Measurements from ENCODE around the gene MDN1.
"Not testable (repeated sequence)": the region's sequence is repeated elsewhere in the genome, so short reads cannot be mapped to it uniquely, and the experiment has no call there.

Gene MDN1

GRCh38 chr6:89750338-89750737 is 69.3 kb downstream of the MDN1 start:
- no peak for DNase-seq (ENCODE audit: insufficient read length)
- no peak for TF ChIP-seq POLR2AphosphoS5 (IDR thresholded peaks at IDR 0.05; ENCODE audit: low read depth, low read length)
- peak; percentile 36 for FAIRE-seq

- no peak for FAIRE-seq
- DNase-seq (ENCODE audit: insufficient read length): no peak
- TF ChIP-seq POLR2AphosphoS5 (IDR thresholded peaks at IDR 0.05; ENCODE audit: low read depth, low read length): no peak
- no peak for TF ChIP-seq TAF1 (IDR thresholded peaks at IDR 0.05; ENCODE audit: borderline replicate concordance, low read depth, low read length)
- TF ChIP-seq POLR2A (IDR thresholded peaks at IDR 0.05; ENCODE audit: low read depth, low read length): no peak
These were observed 69.7 kb downstream of the MDN1 start for GRCh38 chr6:89749918-89750317.

- FAIRE-seq (no peak), DNase-seq (ENCODE audit: insufficient read length) (no peak)
These were observed 73.9 kb downstream of the MDN1 start for GRCh38 chr6:89745716-89746115.

DNA sequence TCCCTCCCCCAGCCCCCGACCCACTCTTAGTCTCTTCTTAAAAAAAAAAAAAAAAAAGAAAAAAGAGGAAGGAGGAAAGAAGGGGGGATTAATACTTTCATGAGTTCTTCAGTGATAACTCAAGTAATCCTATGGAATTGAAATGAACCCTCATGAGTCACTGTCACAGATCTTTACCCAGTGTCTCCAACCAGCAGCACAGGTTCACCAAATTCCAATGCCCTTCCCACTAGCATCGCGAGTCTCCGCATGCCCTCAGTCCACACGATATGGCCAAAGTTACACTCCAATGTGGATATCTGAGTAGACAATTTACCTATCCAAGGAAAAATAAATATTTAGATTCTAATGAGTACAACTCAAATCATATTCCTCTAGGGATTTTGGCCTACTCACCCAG is 74.5 kb downstream of the MDN1 start:
- FAIRE-seq: no peak
- no peak for TF ChIP-seq POLR2A (IDR thresholded peaks at IDR 0.05; ENCODE audit: low read depth, low read length)
- TF ChIP-seq POLR2AphosphoS5 (IDR thresholded peaks at IDR 0.05; ENCODE audit: low read depth, low read length): no peak
- TF ChIP-seq TAF1 (IDR thresholded peaks at IDR 0.05; ENCODE audit: borderline replicate concordance, low read depth, low read length): no peak
- DNase-seq (ENCODE audit: insufficient read length): no peak

More at GRCh38 chr6:89745716-89746115, 73.9 kb downstream of the MDN1 start:
- no peak for TF ChIP-seq POLR2A (IDR thresholded peaks at IDR 0.05; ENCODE audit: low read depth, low read length)
- no peak for TF ChIP-seq POLR2AphosphoS5 (IDR thresholded peaks at IDR 0.05; ENCODE audit: low read depth, low read length)
- no peak for TF ChIP-seq TAF1 (IDR thresholded peaks at IDR 0.05; ENCODE audit: borderline replicate concordance, low read depth, low read length)

DNA sequence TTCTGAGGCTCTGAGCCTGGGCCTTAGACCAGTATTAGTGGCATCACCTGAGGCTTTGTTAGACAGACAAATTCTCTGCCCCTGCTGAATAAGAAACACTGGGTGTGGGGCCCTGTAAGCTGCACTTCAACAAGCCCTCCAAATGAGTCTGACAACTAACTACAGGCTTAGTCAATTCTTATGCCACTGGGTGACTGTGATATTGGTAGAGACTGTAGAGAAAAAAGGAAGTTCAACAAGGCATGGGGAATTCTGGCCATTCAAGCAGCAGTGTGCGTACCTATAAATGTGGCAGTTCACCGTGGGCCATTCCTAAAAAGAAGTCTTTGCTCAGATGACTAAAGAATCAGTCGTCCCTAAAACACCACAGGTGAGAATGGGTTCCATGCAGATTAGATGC is 82.7 kb downstream of the MDN1 start:
- FAIRE-seq (no peak), DNase-seq (ENCODE audit: insufficient read length) (no peak)
- no peak for TF ChIP-seq POLR2A (IDR thresholded peaks at IDR 0.05; ENCODE audit: low read depth, low read length)
- TF ChIP-seq TAF1 (IDR thresholded peaks at IDR 0.05; ENCODE audit: borderline replicate concordance, low read depth, low read length): no peak
- no peak for TF ChIP-seq POLR2AphosphoS5 (IDR thresholded peaks at IDR 0.05; ENCODE audit: low read depth, low read length)

DNA sequence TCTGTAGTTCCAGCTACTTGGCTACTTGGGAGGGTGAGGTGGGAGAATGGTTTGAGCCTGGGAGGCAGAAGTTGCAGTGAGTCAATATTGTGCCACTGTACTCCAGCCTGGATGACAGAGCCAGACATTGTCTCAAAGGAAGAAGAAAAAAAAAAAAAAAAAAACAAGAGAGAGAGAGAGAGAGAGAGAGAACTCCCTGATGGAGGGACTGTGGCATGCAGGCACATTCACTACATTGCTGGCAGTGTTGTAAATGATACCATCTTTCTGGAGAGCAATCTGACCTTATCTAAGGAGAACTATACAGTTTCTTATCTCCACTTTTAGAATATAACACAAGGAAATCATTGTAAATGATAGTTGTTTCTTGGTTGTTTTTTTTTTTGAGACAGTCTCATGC is 85.1 kb downstream of the MDN1 start:
- DNase-seq (ENCODE audit: insufficient read length) (no peak), FAIRE-seq (no peak)
- no peak for TF ChIP-seq TAF1 (IDR thresholded peaks at IDR 0.05; ENCODE audit: borderline replicate concordance, low read depth, low read length)
- no peak for TF ChIP-seq POLR2AphosphoS5 (IDR thresholded peaks at IDR 0.05; ENCODE audit: low read depth, low read length)
- TF ChIP-seq POLR2A (IDR thresholded peaks at IDR 0.05; ENCODE audit: low read depth, low read length): no peak

- FAIRE-seq (no peak), DNase-seq (ENCODE audit: insufficient read length) (no peak)
- TF ChIP-seq TAF1 (IDR thresholded peaks at IDR 0.05; ENCODE audit: borderline replicate concordance, low read depth, low read length): no peak
- no peak for TF ChIP-seq POLR2AphosphoS5 (IDR thresholded peaks at IDR 0.05; ENCODE audit: low read depth, low read length)
- no peak for TF ChIP-seq POLR2A (IDR thresholded peaks at IDR 0.05; ENCODE audit: low read depth, low read length)
These were observed 87.5 kb downstream of the MDN1 start for GRCh38 chr6:89731924-89732567.

DNA sequence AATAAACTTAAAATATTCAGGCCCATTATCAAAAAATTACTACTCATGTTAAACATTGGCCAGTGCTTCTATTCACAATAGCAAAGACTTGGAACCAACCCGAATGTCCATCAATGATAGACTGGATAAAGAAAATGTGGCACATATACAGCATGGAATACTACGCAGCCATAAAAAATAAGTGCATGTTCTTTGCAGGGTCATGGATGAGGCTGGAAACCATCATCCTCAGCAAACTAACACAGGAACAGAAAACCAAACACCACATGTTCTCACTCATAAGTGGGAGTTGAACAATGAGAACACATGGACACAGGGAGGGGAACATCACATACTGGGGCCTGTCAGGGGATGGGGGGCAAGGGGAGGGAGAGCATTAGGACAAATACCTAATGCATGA is 88.3 kb downstream of the MDN1 start:
- not testable (repeated sequence) for FAIRE-seq; DNase-seq (ENCODE audit: insufficient read length)

DNA sequence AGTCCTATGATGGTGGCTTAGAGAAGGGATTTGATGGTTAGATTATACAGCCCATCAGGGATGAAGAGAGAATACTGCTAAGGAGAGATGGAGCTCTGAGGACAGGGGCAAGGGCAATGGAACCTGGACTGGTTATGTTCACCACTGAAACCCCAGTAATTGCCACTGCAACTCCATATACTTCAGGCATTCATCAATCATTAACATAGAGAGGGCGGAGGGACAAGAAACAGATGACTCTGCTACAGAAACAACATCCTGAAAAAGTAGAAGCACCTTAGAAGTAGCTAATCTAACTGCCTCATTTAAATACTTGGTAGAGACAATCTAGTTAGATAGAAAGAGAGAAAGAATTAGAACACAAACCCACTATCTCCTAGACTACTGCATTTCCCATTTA is 89.8 kb downstream of the MDN1 start:
- FAIRE-seq (no peak), DNase-seq (ENCODE audit: insufficient read length) (no peak)
- TF ChIP-seq POLR2AphosphoS5 (IDR thresholded peaks at IDR 0.05; ENCODE audit: low read depth, low read length) (no peak), POLR2A (IDR thresholded peaks at IDR 0.05; ENCODE audit: low read depth, low read length) (no peak), TAF1 (IDR thresholded peaks at IDR 0.05; ENCODE audit: borderline replicate concordance, low read depth, low read length) (no peak)

DNA sequence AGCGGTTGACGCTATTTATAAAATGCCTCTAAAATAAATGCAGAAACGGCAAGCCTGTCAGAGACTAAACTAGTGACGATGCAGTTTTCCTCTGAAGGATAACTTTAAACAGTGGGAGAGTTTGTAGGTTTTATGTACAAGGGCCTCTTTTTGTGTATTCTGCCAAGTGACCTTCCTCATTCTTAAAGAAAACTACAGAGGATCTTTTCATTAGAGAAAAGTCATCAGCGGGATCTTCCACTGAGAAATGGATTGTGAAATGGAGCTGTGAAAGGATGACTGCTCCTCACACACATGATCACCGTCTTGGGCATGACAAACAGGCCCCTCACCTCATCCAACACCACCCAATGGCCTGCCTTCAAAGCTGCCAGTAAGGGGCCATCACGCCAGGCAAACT is 92.1 kb downstream of the MDN1 start:
- FAIRE-seq (no peak), DNase-seq (ENCODE audit: insufficient read length) (no peak)
- TF ChIP-seq POLR2A (IDR thresholded peaks at IDR 0.05; ENCODE audit: low read depth, low read length): no peak
- TF ChIP-seq POLR2AphosphoS5 (IDR thresholded peaks at IDR 0.05; ENCODE audit: low read depth, low read length): no peak
- TF ChIP-seq TAF1 (IDR thresholded peaks at IDR 0.05; ENCODE audit: borderline replicate concordance, low read depth, low read length): no peak

DNA sequence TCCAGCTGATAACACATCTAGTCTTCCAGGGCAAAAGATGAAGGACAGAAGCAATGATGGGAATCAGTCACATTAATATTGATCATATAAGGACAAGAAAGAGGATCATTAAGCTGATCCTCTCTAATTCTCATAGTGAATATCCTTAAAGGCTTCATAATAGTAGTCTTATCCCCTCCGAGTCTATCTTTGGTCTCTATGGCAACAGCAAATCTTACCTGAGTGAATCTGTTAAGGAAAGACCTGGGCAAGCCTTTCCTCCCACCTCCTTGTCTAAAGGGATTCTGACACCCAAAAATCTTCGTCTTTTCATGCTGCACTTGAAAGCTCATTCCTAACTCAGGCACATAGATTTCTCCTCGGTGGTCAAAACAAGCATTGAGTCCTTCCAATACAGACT is 94.6 kb downstream of the MDN1 start:
- FAIRE-seq: no peak

DNA sequence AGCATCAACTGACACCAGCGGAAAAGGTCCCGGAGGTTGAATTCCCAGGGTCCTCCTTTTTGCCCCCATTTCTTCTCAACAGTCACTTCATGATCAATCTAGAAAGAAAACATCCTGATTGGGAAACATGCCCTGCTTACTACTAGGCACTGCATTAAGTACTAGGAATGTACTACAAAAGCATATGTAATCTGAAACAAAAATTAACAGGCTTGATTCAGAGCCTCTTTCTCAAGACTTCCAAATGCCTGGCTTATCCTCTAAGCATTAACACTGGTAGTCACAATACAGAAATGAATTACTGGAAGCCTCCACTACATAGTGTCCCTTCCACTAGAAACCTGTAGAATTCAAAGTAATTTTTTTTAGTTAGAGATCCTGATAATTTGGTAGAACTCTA is 96.5 kb downstream of the MDN1 start:
- DNase-seq (ENCODE audit: insufficient read length) (no peak), FAIRE-seq (no peak)
- no peak for TF ChIP-seq POLR2AphosphoS5 (IDR thresholded peaks at IDR 0.05; ENCODE audit: low read depth, low read length)
- TF ChIP-seq TAF1 (IDR thresholded peaks at IDR 0.05; ENCODE audit: borderline replicate concordance, low read depth, low read length): no peak
- TF ChIP-seq POLR2A (IDR thresholded peaks at IDR 0.05; ENCODE audit: low read depth, low read length): no peak

More for the DNA sequence above, 94.6 kb downstream of the MDN1 start:
- TF ChIP-seq POLR2AphosphoS5 (IDR thresholded peaks at IDR 0.05; ENCODE audit: low read depth, low read length) (no peak), POLR2A (IDR thresholded peaks at IDR 0.05; ENCODE audit: low read depth, low read length) (no peak), TAF1 (IDR thresholded peaks at IDR 0.05; ENCODE audit: borderline replicate concordance, low read depth, low read length) (no peak)
- DNase-seq (ENCODE audit: insufficient read length): no peak

- TF ChIP-seq POLR2AphosphoS5 (IDR thresholded peaks at IDR 0.05; ENCODE audit: low read depth, low read length) (no peak), POLR2A (IDR thresholded peaks at IDR 0.05; ENCODE audit: low read depth, low read length) (no peak), TAF1 (IDR thresholded peaks at IDR 0.05; ENCODE audit: borderline replicate concordance, low read depth, low read length) (no peak)
- FAIRE-seq: no peak
- no peak for DNase-seq (ENCODE audit: insufficient read length)
These were observed 103.1 kb downstream of the MDN1 start for GRCh38 chr6:89716532-89716931.
